NCI-H82 treated with DMSO at 0.1 percent for 48 hours (cell line): ENCODE data around the gene SYNE2.

Source experiments
- DNase-seq: peaks from one replicate; lab custom pipeline; 2025; ENCODE audit not compliant: unreplicated experiment; lab: John Stamatoyannopoulos, UW

The SYNE2 gene

GRCh38 chr14:64212666-64213065 lies 359.9 kb downstream of the SYNE2 start:
- no peak for DNase-seq

GRCh38 chr14:64213086-64213485 lies 360.3 kb downstream of the SYNE2 start:
- no peak for DNase-seq

- DNase-seq, result no peak
Observed at GRCh38 chr14:64213853-64214570, 361.2 kb downstream of the SYNE2 start.

GRCh38 chr14:64215274-64215673 lies 362.5 kb downstream of the SYNE2 start:
- no peak for DNase-seq

- DNase-seq, result no peak
Observed at GRCh38 chr14:64215978-64216377, 363.2 kb downstream of the SYNE2 start.

- DNase-seq, result no peak
Observed at GRCh38 chr14:64217308-64217707, 364.5 kb downstream of the SYNE2 start.

GRCh38 chr14:64217834-64218233 lies 365.0 kb downstream of the SYNE2 start:
- DNase-seq, result no peak

GRCh38 chr14:64218344-64219240 lies 365.8 kb downstream of the SYNE2 start:
- no peak for DNase-seq

GRCh38 chr14:64220056-64220455 lies 367.3 kb downstream of the SYNE2 start:
- DNase-seq, result no peak

- DNase-seq, result no peak
Observed at GRCh38 chr14:64220466-64220865, 367.7 kb downstream of the SYNE2 start.

- no peak for DNase-seq
Observed at GRCh38 chr14:64221391-64222003, 368.7 kb downstream of the SYNE2 start.

GRCh38 chr14:64225151-64225757 lies 372.4 kb downstream of the SYNE2 start:
- no peak for DNase-seq

GRCh38 chr14:64227856-64228255 lies 375.1 kb downstream of the SYNE2 start:
- DNase-seq, result no peak

- DNase-seq, result no peak
Observed at GRCh38 chr14:64229489-64229888, 376.7 kb downstream of the SYNE2 start.

- DNase-seq, result no peak
Observed at GRCh38 chr14:64232095-64232838, 379.5 kb downstream of the SYNE2 start.

- no peak for DNase-seq
Observed at GRCh38 chr14:64232944-64233343, 380.1 kb downstream of the SYNE2 start.

GRCh38 chr14:64233531-64234190 lies 380.9 kb downstream of the SYNE2 start:
- DNase-seq, result no peak

GRCh38 chr14:64234877-64235651 lies 382.3 kb downstream of the SYNE2 start:
- DNase-seq, result peak; percentile 10
